Measurements from ENCODE around the gene C4orf54.

DNA sequence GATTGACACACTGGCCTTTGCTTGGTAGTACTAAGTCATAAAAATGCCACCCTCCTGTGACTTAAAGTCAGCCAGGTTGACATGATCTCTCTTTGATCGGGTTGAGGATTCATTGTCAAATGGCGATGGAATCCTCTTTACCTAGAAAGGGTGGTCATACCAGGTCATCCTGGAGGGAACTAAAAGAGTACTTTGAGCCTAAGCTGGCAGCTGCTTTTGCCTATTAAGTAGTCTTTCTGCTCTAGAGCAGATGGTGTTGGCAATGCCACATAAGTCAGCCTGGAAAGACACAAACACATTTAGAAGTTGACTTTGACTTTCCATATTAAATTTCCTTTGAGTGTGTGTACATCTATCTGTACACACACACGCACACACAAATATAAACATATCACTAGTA lies 39.2 kb upstream of the C4orf54 start:
- TF ChIP-seq, protein P1, sequence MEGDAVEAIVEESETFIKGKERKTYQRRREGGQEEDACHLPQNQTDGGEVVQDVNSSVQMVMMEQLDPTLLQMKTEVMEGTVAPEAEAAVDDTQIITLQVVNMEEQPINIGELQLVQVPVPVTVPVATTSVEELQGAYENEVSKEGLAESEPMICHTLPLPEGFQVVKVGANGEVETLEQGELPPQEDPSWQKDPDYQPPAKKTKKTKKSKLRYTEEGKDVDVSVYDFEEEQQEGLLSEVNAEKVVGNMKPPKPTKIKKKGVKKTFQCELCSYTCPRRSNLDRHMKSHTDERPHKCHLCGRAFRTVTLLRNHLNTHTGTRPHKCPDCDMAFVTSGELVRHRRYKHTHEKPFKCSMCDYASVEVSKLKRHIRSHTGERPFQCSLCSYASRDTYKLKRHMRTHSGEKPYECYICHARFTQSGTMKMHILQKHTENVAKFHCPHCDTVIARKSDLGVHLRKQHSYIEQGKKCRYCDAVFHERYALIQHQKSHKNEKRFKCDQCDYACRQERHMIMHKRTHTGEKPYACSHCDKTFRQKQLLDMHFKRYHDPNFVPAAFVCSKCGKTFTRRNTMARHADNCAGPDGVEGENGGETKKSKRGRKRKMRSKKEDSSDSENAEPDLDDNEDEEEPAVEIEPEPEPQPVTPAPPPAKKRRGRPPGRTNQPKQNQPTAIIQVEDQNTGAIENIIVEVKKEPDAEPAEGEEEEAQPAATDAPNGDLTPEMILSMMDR (conservative IDR thresholded peaks at IDR 0.05; ENCODE audit: low read length) = no peak
- no peak for TF ChIP-seq EZH2phosphoT487 (IDR thresholded peaks at IDR 0.05; ENCODE audit: borderline replicate concordance, low read depth, low read length)

Measured in OCI-LY7 (cell line).